CD4-positive, alpha-beta T cell (primary cell): ENCODE results near the gene TEAD3. TPM values are rescaled to one million over a fixed set of nuclear protein-coding genes. Genes with fewer than 3 reads are reported as not detected.

Experiments
- ATAC-seq: fragments of 200-7000 bp; cut with Tn5 transposase; one replicate; pipeline ENCODE4 v1.10.0; 2022; ENCODE audit warnings: mild to moderate bottlenecking; ENCODE audit not compliant: poor library complexity
- CTCF ChIA-PET: fragments of 350-600 bp; sonication (Branson Sonifier 250); formaldehyde crosslinking; loops from one replicate; lab custom pipeline; 2021; ENCODE audit warnings: antibody characterized with exemption, inconsistent platforms; lab: Charles Lee
- POLR2A ChIA-PET: fragments of 350-600 bp; sonication (Branson Sonifier 250); formaldehyde crosslinking; loops from one replicate; lab custom pipeline; 2021; ENCODE audit warnings: antibody characterized with exemption, inconsistent platforms; lab: Charles Lee
- DNase-seq, 14 experiments: peaks; one replicate each; pipeline ENCODE4 v3.0.0-alpha.2; 2013 to 2020; ENCODE audit warnings: mixed read lengths in 2 of 14
- H3K27ac ChIP-seq, 2 donors: one replicate each; pipeline versions ENCODE4 v1.5.1 to v1.7.0; 2013; ENCODE audit warnings: low read length in 2 of 2, low read depth in 1 of 2, mild to moderate bottlenecking in 1 of 2
- H3K27me3 ChIP-seq, 2 experiments: 1 replicate in 1 of 2; 2 replicates in 1 of 2; pipeline versions ENCODE4 v1.6.1 to v1.7.0; 2013; ENCODE audit warnings: low read length in 2 of 2, control low read depth in 1 of 2, mild to moderate bottlenecking in 1 of 2, moderate library complexity in 1 of 2; ENCODE audit not compliant: insufficient read depth in 2 of 2, control insufficient read depth in 1 of 2
- H3K36me3 ChIP-seq: one replicate; pipeline ENCODE4 v1.6.1; 2013; ENCODE audit warnings: low read length, control low read depth; ENCODE audit not compliant: insufficient read depth
- H3K4me1 ChIP-seq: one replicate; pipeline ENCODE4 v1.6.1; 2013; ENCODE audit warnings: low read length, control low read depth; ENCODE audit not compliant: insufficient read depth
- H3K4me3 ChIP-seq: one replicate; pipeline ENCODE4 v1.5.1; 2013; ENCODE audit warnings: mild to moderate bottlenecking, low read length, moderate library complexity
- H3K9me3 ChIP-seq, 2 experiments: 1 replicate in 1 of 2; 2 replicates in 1 of 2; pipeline versions ENCODE4 v1.6.1 to v1.7.0; 2013; ENCODE audit warnings: low read length in 2 of 2, mild to moderate bottlenecking in 2 of 2, control low read depth in 1 of 2, moderate library complexity in 1 of 2; ENCODE audit not compliant: control insufficient read depth in 1 of 2, insufficient read depth in 1 of 2
- H3K27ac Mint-ChIP-seq: one replicate; pipeline ENCODE4 v1.8.0; 2020; ENCODE audit warnings: mixed read lengths
- H3K27me3 Mint-ChIP-seq: one replicate; pipeline ENCODE4 v1.8.0; 2021; ENCODE audit warnings: mixed read lengths
- H3K36me3 Mint-ChIP-seq: one replicate; pipeline ENCODE4 v1.8.0; 2021; ENCODE audit warnings: low read depth, mixed read lengths
- H3K4me1 Mint-ChIP-seq: one replicate; pipeline ENCODE4 v1.8.0; 2021; ENCODE audit warnings: low read depth, mixed read lengths
- H3K4me3 Mint-ChIP-seq: one replicate; pipeline ENCODE4 v1.8.0; 2020; ENCODE audit warnings: mild to moderate bottlenecking, mixed read lengths
- H3K9me3 Mint-ChIP-seq: one replicate; pipeline ENCODE4 v1.8.0; 2020; ENCODE audit warnings: mixed read lengths
- CTCF ChIP-seq: fragments of 200-600 bp; IDR thresholded peaks from one replicate; pipeline ENCODE4 v1.8.0; 2022; ENCODE audit warnings: antibody characterized with exemption, mild to moderate bottlenecking
- intact Hi-C, 2 experiments: fragments of 100-400 bp; cut with DNase I in 1 of 2; cut with micrococcal nuclease in 1 of 2; formaldehyde crosslinking; loops; one replicate each; pipeline versions ENCODE4 v1.15.1 to v1.9.0; 2023 to 2025; cut with DNase I, micrococcal nuclease
- total RNA-seq, 174 experiments: library from RNA in 2 of 174; stranded (reverse) in 2 of 174; gene quantifications; one replicate each; pipeline ENCODE4 v1.2.3 and lab custom pipeline; 2021 to 2026

TEAD3 gene
- total RNA-seq, 2 experiments from 2014 or later, result 0.11 TPM; not detected in 1

GRCh38 chr6:35427851-35428321 lies 69.0 kb downstream of the TEAD3 start:
- H3K4me1 Mint-ChIP-seq, result no peaks in the 10 kb centered on the region
- H3K9me3 Mint-ChIP-seq, result peaks cover 5% of the 10 kb centered on the region
- intact Hi-C loops, result no loop called here
- no peak overlapping the region for H3K27ac ChIP-seq
- ChIA-PET CTCF (no interaction called here), POLR2A (interaction anchor here (0.6 kb wide), 1 partner anchor 23 kb away, joined by 3 read pairs; no protein-coding TSS in a partner anchor)
- no peak for DNase-seq
- H3K36me3 Mint-ChIP-seq, result peaks cover 58% of the 10 kb centered on the region
- H3K4me1 ChIP-seq, result no peaks in the 10 kb centered on the region
- H3K4me3 ChIP-seq, result no peak overlapping the region
- no peak for ATAC-seq
- no peak overlapping the region for H3K4me3 Mint-ChIP-seq
- H3K27me3 Mint-ChIP-seq, result no peaks in the 10 kb centered on the region
- no peaks in the 10 kb centered on the region for H3K27me3 ChIP-seq
- peaks cover 30% of the 10 kb centered on the region for H3K36me3 ChIP-seq
- TF ChIP-seq CTCF, result no peak
- no peak overlapping the region for H3K27ac Mint-ChIP-seq
- peaks cover 21 to 27% of the 10 kb centered on the region in 2 experiments for H3K9me3 ChIP-seq

- POLR2A ChIA-PET, result interaction anchor here (0.6 kb wide), 1 partner anchor 22 kb away, joined by 3 read pairs; no protein-coding TSS in a partner anchor
- intact Hi-C loops, result no loop called here
- no peaks in the 10 kb centered on the region for H3K27me3 ChIP-seq
Observed at GRCh38 chr6:35427435-35427834, 69.4 kb downstream of the TEAD3 start.

GRCh38 chr6:35426074-35426473 lies 70.8 kb downstream of the TEAD3 start:
- Mint-ChIP-seq H3K27me3 (no peaks in the 10 kb centered on the region), H3K4me3 (no peak overlapping the region), H3K27ac (no peak overlapping the region), H3K36me3 (peaks cover 72% of the 10 kb centered on the region), H3K4me1 (no peaks in the 10 kb centered on the region), H3K9me3 (peaks cover 5% of the 10 kb centered on the region)
- DNase-seq, result no peak
- ATAC-seq, result no peak
- Histone ChIP-seq H3K9me3 (peaks cover 21 to 27% of the 10 kb centered on the region in 2 experiments), H3K27me3 (no peaks in the 10 kb centered on the region), H3K4me3 (no peak overlapping the region), H3K27ac (no peak overlapping the region), H3K4me1 (no peaks in the 10 kb centered on the region), H3K36me3 (peaks cover 42% of the 10 kb centered on the region)
- ChIA-PET POLR2A (no interaction called here), CTCF (no interaction called here)
- intact Hi-C loops, result no loop called here
- TF ChIP-seq CTCF, result no peak

More at GRCh38 chr6:35427435-35427834, 69.4 kb downstream of the TEAD3 start:
- CTCF ChIA-PET, result interaction anchor here (0.8 kb wide), 1 partner anchor 105 kb away, joined by 3 read pairs; no protein-coding TSS in a partner anchor
- H3K36me3 ChIP-seq, result peaks cover 33% of the 10 kb centered on the region
- Mint-ChIP-seq H3K27me3 (no peaks in the 10 kb centered on the region), H3K36me3 (peaks cover 62% of the 10 kb centered on the region), H3K4me3 (no peak overlapping the region), H3K4me1 (no peaks in the 10 kb centered on the region), H3K9me3 (peaks cover 5% of the 10 kb centered on the region), H3K27ac (no peak overlapping the region)
- H3K4me1 ChIP-seq, result no peaks in the 10 kb centered on the region
- no peak overlapping the region for H3K27ac ChIP-seq
- no peak for TF ChIP-seq CTCF
- ATAC-seq (no peak), DNase-seq (no peak)
- peaks cover 21 to 27% of the 10 kb centered on the region in 2 experiments for H3K9me3 ChIP-seq
- H3K4me3 ChIP-seq, result no peak overlapping the region
